HepG2 (cell line): ENCODE results near the gene KAT6B. TPM values are rescaled to one million over a fixed set of nuclear protein-coding genes. Genes with fewer than 3 reads are reported as not detected.

Source experiments
- ATAC-seq: fragments of 200-7000 bp; cut with Tn5 transposase; 3 replicates; pipeline ENCODE4 v1.9.1; 2020; ENCODE audit warnings: mild to moderate bottlenecking, moderate library complexity
- BruUV-seq: library from RNA; stranded (reverse); fragments of 400-500 nt; replicated peaks from 2 replicates; lab custom pipeline; 2021; lab: Mats Ljungman, UMichigan
- CTCF ChIA-PET: fragments of 300-600 bp; formaldehyde crosslinking; extraction: SDS; loops from one replicate; lab custom pipeline; 2021; ENCODE audit warnings: low total read pairs, inconsistent platforms, low intra/inter-chr PET ratio; lab: Yijun Ruan, JAX
- POLR2A ChIA-PET: fragments of 350-600 bp; sonication (Branson Sonifier 250); formaldehyde crosslinking; loops from one replicate; lab custom pipeline; 2020; ENCODE audit warnings: antibody characterized with exemption, inconsistent platforms; lab: Yijun Ruan, JAX
- DNase-seq: peaks from one replicate; pipeline ENCODE4 v3.0.0-alpha.2; 2015; ENCODE audit warnings: low spot score
- FAIRE-seq: peaks from 3 replicates; lab custom pipeline; 2011; peaks lifted over from hg19 to GRCh38; lab: Jason Lieb, UNC
- H2AFZ ChIP-seq: one replicate; pipeline ENCODE4 v1.6.1; 2011; ENCODE audit warnings: low read length, inconsistent platforms
- H3K27ac ChIP-seq: fragments of 300-600 bp; 3 replicates; pipeline ENCODE4 v1.8.0; 2011; ENCODE audit warnings: mixed run types, mild to moderate bottlenecking, mixed read lengths, low read length, inconsistent platforms; ENCODE audit not compliant: insufficient read depth; ENCODE audit errors: extremely low read length
- H3K27me3 ChIP-seq, 2 experiments: fragments of 200-600 bp in 1 of 2; 2 replicates in 1 of 2; 3 replicates in 1 of 2; pipeline versions ENCODE4 v1.6.0 to v1.8.0; 2011; ENCODE audit warnings: low read length in 2 of 2, mild to moderate bottlenecking in 2 of 2, moderate library complexity in 2 of 2, inconsistent platforms in 1 of 2; ENCODE audit not compliant: insufficient read depth in 2 of 2, control insufficient read depth in 1 of 2
- H3K36me3 ChIP-seq, 2 experiments: fragments of 200-600 bp in 1 of 2; replicated peaks in 1 of 2; 2 replicates in 1 of 2; 3 replicates in 1 of 2; pipeline versions ENCODE4 v1.5.1 to v1.8.0; 2011; ENCODE audit warnings: low read length in 2 of 2, inconsistent platforms in 1 of 2; ENCODE audit not compliant: insufficient read depth in 2 of 2, control insufficient read depth in 1 of 2
- H3K4me1 ChIP-seq: 2 replicates; pipeline ENCODE4 v1.5.1; 2012; ENCODE audit warnings: low read length, inconsistent platforms; ENCODE audit not compliant: insufficient read depth
- H3K4me2 ChIP-seq: 2 replicates; pipeline ENCODE4 v1.6.0; 2011; ENCODE audit warnings: low read depth, low read length, inconsistent platforms
- H3K4me3 ChIP-seq, 3 experiments: fragments of 200-600 bp in 1 of 3; sonication (generic), shearing (Covaris generic) in 1 of 3; replicated peaks in 1 of 3; 2 replicates each; pipeline ENCODE4 v1.5.1; 2011 to 2016; ENCODE audit warnings: low read length in 3 of 3, inconsistent platforms in 2 of 3, low read depth in 2 of 3, mild to moderate bottlenecking in 2 of 3, control low read depth in 1 of 3, mixed read lengths in 1 of 3; ENCODE audit not compliant: insufficient read depth in 1 of 3
- H3K79me2 ChIP-seq: one replicate; pipeline ENCODE4 v1.6.1; 2011; ENCODE audit warnings: low read length, inconsistent platforms; ENCODE audit not compliant: insufficient read depth
- H3K9ac ChIP-seq: 2 replicates; pipeline ENCODE4 v1.6.0; 2011; ENCODE audit warnings: mild to moderate bottlenecking, low read depth, low read length, inconsistent platforms; ENCODE audit not compliant: insufficient read depth
- H3K9me3 ChIP-seq: 2 replicates; pipeline ENCODE4 v1.5.1; 2012; ENCODE audit warnings: mild to moderate bottlenecking, low read length
- H4K20me1 ChIP-seq: 2 replicates; pipeline ENCODE4 v1.6.0; 2011; ENCODE audit warnings: inconsistent platforms, mild to moderate bottlenecking, low read length, moderate library complexity; ENCODE audit not compliant: insufficient read depth
- AHDC1 ChIP-seq: sonication (generic); formaldehyde crosslinking; IDR thresholded peaks from 2 replicates; pipeline ENCODE4 v1.5.1; 2020; ENCODE audit warnings: mild to moderate bottlenecking, missing genetic modification reagents, borderline replicate concordance
- AKAP8 ChIP-seq: sonication (generic); formaldehyde crosslinking; IDR thresholded peaks from 2 replicates; pipeline ENCODE4 v1.5.1; 2020; ENCODE audit warnings: mild to moderate bottlenecking, missing genetic modification reagents
- CCDC6 ChIP-seq: sonication (generic); formaldehyde crosslinking; IDR thresholded peaks from 2 replicates; pipeline ENCODE4 v1.8.1; 2022; ENCODE audit warnings: mild to moderate bottlenecking, missing genetic modification reagents, moderate library complexity
- CEBPZ ChIP-seq: IDR thresholded peaks from 2 replicates; pipeline ENCODE4 v1.6.1; 2012; ENCODE audit warnings: low read length, improper control_type of control experiment
- MATR3 ChIP-seq: sonication (generic); formaldehyde crosslinking; IDR thresholded peaks from 2 replicates; pipeline ENCODE4 v1.4.0; 2020; ENCODE audit warnings: missing genetic modification reagents
- MEF2D ChIP-seq: sonication (generic); formaldehyde crosslinking; IDR thresholded peaks from 2 replicates; pipeline ENCODE4 v1.5.1; 2020; ENCODE audit warnings: mild to moderate bottlenecking, missing genetic modification reagents
- TBP ChIP-seq: sonication (generic); formaldehyde crosslinking; IDR thresholded peaks from 2 replicates; pipeline ENCODE4 v1.5.0; 2020; ENCODE audit warnings: missing genetic modification reagents
- TBX3 ChIP-seq: fragments of 450-650 bp; IDR thresholded peaks from 2 replicates; pipeline ENCODE4 v1.6.1; 2017; ENCODE audit warnings: antibody characterized with exemption, mild to moderate bottlenecking, inconsistent platforms, borderline replicate concordance
- THAP8 ChIP-seq: sonication (generic); formaldehyde crosslinking; IDR thresholded peaks from 2 replicates; pipeline ENCODE4 v1.5.1; 2020; ENCODE audit warnings: missing genetic modification reagents, mild to moderate bottlenecking, borderline replicate concordance
- XRCC5 ChIP-seq: fragments of 200-400 bp; formaldehyde crosslinking; optimal IDR thresholded peaks from 2 replicates; pipeline ENCODE3; 2017; ENCODE audit warnings: mild to moderate bottlenecking, low read length
- ZFX ChIP-seq: sonication (generic); formaldehyde crosslinking; IDR thresholded peaks from 2 replicates; pipeline ENCODE4 v1.4.0; 2020; ENCODE audit warnings: mild to moderate bottlenecking, low read depth, missing genetic modification reagents, moderate library complexity
- ZMYM2 ChIP-seq: sonication (generic); formaldehyde crosslinking; IDR thresholded peaks from 2 replicates; pipeline ENCODE4 v1.8.0; 2022; ENCODE audit warnings: mild to moderate bottlenecking, missing genetic modification reagents
- ZNF180 ChIP-seq: sonication (generic); formaldehyde crosslinking; IDR thresholded peaks from 2 replicates; pipeline ENCODE4 v1.4.0; 2020; ENCODE audit warnings: low read depth, missing genetic modification reagents, borderline replicate concordance
- ZNF530 ChIP-seq: sonication (generic); formaldehyde crosslinking; IDR thresholded peaks from 2 replicates; pipeline ENCODE4 v1.5.0; 2020; ENCODE audit warnings: low read depth, mild to moderate bottlenecking, missing genetic modification reagents
- WGBS: methylation state at CpG from one replicate; pipeline ENCODE4 v1.1.6; 2017; ENCODE audit warnings: low lambda C conversion rate; 5-methylcytosine and 5-hydroxymethylcytosine counted together
- in situ Hi-C: cut with HindIII; loops from 2 replicates; pipeline ENCODE4 v1.10.0; 2017; ENCODE audit warnings: low pct_unique_long_range_greater_than_20kb; ENCODE audit not compliant: extremely low pct_ligation_motif_present
- intact Hi-C: fragments of 100-400 bp; cut with micrococcal nuclease; formaldehyde crosslinking; loops from one replicate; pipeline ENCODE4 v1.10.0; 2022; ENCODE audit not compliant: unreplicated experiment
- polyA plus RNA-seq, 8 experiments: library from polyadenylated mRNA; depleted of rRNA in 3 of 8; stranded (reverse) in 7 of 8; unstranded in 1 of 8; fragments of >200 nt; fragmentation: Illumina TruSeq in 4 of 8; extraction: Trizol in 4 of 8; gene quantifications; 2 replicates each; pipeline versions ENCODE4 v1.2.1 to v1.2.3, GENCODE V29; 2011 to 2016; ENCODE audit warnings: low read depth in 4 of 8, missing spikeins in 1 of 8, mixed read lengths in 1 of 8; ENCODE audit not compliant: insufficient read depth in 1 of 8
- total RNA-seq, 5 experiments: library from RNA; depleted of rRNA; stranded (reverse); fragments of >200 nt; fragmentation: Illumina TruSeq; extraction: Trizol; gene quantifications; 2 replicates each; pipeline ENCODE4 v1.2.3, GENCODE V29; 2016; ENCODE audit warnings: low read depth in 1 of 5

The KAT6B gene
- total and polyA plus RNA-seq, 2 of the 13 experiments (the other 11 are each of a cell fraction or from before 2014, with no cell fraction given), result 3.0 to 9.5 TPM

- H3K4me2 ChIP-seq, result no peak overlapping the region
- no peak for FAIRE-seq
- H3K9ac ChIP-seq, result no peak overlapping the region
- intact Hi-C loops, result no loop called here
- no peaks in the 10 kb centered on the region for H3K27me3 ChIP-seq
- H3K9me3 ChIP-seq, result no peaks in the 10 kb centered on the region
- ChIA-PET CTCF (no interaction called here), POLR2A (no interaction called here)
- H3K36me3 ChIP-seq, result peaks cover 3 to 24% of the 10 kb centered on the region in 2 experiments; a peak in 4 of 5 replicates
- H3K4me3 ChIP-seq, result no peak overlapping the region
- no peak for DNase-seq
- no peak for ATAC-seq
- no peaks in the 10 kb centered on the region for H3K79me2 ChIP-seq
- in situ Hi-C loops, result no loop called here
- no peak overlapping the region for H2AFZ ChIP-seq
- no peaks in the 10 kb centered on the region for H4K20me1 ChIP-seq
- no TSS peak for BruUV-seq
- peaks cover 17% of the 10 kb centered on the region for H3K4me1 ChIP-seq
- 95% methylated on average over 8 of the region's 8 CpGs for WGBS
- TF ChIP-seq CCDC6 (CRISPR knock-in tag), result no peak
- no peak for TF ChIP-seq ZNF180
- no peak for TF ChIP-seq TBP (CRISPR knock-in tag)
- no peak for TF ChIP-seq ZMYM2 (CRISPR knock-in tag)
- no peak for TF ChIP-seq TBX3
- TF ChIP-seq XRCC5, result no peak
- TF ChIP-seq AHDC1 (CRISPR knock-in tag), result no peak
- TF ChIP-seq ZNF530 (CRISPR knock-in tag), result no peak
- no peak for TF ChIP-seq CEBPZ
- no peak for TF ChIP-seq ZFX (CRISPR knock-in tag)
- no peak for TF ChIP-seq THAP8 (CRISPR knock-in tag)
- no peak for TF ChIP-seq MATR3
- no peak for TF ChIP-seq MEF2D (CRISPR knock-in tag)
- TF ChIP-seq AKAP8, result no peak
- H3K27ac ChIP-seq, result no peak overlapping the region
These were observed 151.8 kb downstream of the KAT6B start for GRCh38 chr10:74977913-74978847.
